Stimulated activated CD8-positive, alpha-beta memory T cell treated with anti-CD3 and anti-CD28 coated beads, Interleukin-15, amount 100 ng/mL, for 24 hours (primary cell): ENCODE measurements around the gene WDR35.
"Not testable (repeated sequence)": the region's sequence is repeated elsewhere in the genome, so short reads cannot be mapped to it uniquely, and the experiment has no call there.

ENCODE experiments used
- DNase-seq: peaks from one replicate; pipeline ENCODE4 v3.0.0-alpha.2; 2020; ENCODE audit warnings: low read depth

WDR35 gene

GRCh38 chr2:19893520-19894133 is 96.3 kb downstream of the WDR35 start:
- no peak for DNase-seq

DNA sequence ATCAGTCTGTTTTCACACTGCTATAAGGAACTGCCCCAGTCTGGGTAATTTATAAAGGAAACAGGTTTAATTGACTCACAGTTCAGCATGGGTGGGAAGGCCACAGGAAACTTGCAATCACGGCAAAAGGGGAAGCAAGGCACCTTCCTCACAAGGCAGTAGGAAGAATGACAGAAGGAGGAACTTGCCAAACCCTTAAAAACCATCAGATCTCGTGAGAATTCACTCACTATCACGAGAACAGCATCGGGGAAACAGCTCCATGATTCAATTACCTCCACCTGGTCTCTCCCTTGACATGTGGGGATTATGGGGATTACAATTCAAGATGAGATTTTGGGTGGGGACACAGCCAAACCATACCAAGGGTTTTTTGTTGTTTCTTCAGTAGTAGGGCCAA is 97.9 kb downstream of the WDR35 start:
- not testable (repeated sequence) for DNase-seq

DNA sequence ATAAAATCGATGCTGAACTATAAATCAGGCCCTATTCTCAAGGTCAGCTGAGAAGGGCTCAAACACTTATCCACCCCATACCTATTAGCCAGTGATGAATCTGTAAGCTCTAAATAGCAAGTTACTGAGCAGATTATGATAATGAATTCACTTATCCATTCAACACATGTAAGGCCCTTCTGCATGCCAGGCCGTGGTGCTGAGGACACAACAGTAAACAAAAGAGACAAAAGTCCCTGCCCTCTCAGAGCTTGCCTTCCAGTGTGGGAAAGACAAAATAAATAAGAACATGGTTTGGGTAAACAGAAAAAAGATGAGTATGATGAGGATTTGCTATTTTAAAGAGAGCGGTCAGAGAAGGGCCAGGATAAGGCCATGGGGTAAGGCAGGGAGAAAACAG is 99.8 kb downstream of the WDR35 start:
- DNase-seq: no peak

- no peak for DNase-seq
These were observed 101.1 kb downstream of the WDR35 start for GRCh38 chr2:19888831-19889230.

GRCh38 chr2:19887510-19887909 is 102.4 kb downstream of the WDR35 start:
- DNase-seq: no peak

DNA sequence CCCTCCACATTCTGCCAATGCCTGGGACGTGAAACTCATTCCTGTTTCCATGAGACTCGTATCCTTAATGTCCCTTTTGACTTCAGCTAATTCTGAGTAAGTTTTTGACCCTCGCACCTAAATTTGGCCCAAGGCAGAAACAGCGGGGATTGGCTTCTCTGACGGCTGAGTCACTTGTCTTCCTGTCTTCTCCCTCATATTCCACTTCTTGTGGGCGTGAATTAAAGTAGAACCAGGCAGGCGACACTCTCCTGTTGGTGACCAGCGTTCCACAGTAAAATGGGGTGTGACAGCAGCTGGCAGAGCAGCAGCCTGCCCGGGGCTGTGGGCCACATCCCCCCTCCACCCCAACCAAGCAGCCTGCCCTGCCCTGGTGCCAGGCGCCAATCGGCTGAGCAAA is 103.6 kb downstream of the WDR35 start:
- DNase-seq: no peak

- no peak for DNase-seq
These were observed 104.1 kb downstream of the WDR35 start for GRCh38 chr2:19885791-19886190.

GRCh38 chr2:19883971-19884720 is 105.8 kb downstream of the WDR35 start:
- DNase-seq: no peak

GRCh38 chr2:19883486-19883885 is 106.4 kb downstream of the WDR35 start:
- no peak for DNase-seq

GRCh38 chr2:19882286-19882685 is 107.6 kb downstream of the WDR35 start:
- DNase-seq: no peak

GRCh38 chr2:19881908-19882265 is 108.0 kb downstream of the WDR35 start:
- no peak for DNase-seq

- DNase-seq: no peak
These were observed 108.5 kb downstream of the WDR35 start for GRCh38 chr2:19881221-19881907.

GRCh38 chr2:19880191-19880590 is 109.7 kb downstream of the WDR35 start:
- not testable (repeated sequence) for DNase-seq

GRCh38 chr2:19879120-19879519 is 110.8 kb downstream of the WDR35 start:
- no peak for DNase-seq

GRCh38 chr2:19878268-19879046 is 111.4 kb downstream of the WDR35 start:
- DNase-seq: no peak

DNA sequence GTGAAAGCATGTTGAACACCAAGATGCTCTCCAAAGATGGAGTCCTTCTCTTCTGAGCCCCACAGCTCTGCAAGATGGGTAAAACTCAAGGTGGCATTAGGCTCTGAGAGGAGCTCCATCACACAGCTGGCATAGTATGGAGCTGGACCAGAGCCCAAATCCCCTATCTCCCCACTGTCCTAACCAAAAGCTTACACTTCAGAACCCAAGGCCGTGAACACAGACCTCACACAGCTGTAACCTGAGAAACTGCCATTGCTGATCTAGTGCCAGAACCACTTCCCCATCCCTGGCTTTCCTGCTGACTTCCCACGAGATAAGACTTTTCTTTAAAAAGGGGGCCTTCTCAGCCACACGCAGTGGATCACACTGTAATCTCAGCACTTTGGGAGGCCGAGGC is 113.2 kb downstream of the WDR35 start:
- DNase-seq: no peak

DNA sequence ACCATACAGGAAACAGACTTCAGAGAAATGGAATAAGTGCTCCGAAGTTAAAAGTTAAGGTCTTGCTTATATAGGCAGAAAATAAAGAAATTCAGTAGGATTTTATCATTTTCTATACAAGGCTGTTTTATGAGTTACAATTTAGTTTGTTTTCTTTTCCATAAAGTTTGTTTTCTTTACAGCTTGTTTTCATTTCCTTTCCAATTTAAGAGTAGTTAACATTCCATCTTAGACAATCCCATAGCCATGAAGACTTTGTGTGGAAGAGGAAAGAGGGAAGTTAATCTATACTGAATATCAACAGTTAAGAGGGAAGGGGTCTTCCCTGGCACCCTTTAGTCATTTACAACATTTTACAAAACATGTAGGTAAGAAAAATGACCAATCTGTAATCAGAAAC is 114.6 kb downstream of the WDR35 start:
- no peak for DNase-seq

- no peak for DNase-seq
These were observed 115.2 kb downstream of the WDR35 start for GRCh38 chr2:19874726-19875125.

GRCh38 chr2:19873014-19873413 is 116.9 kb downstream of the WDR35 start:
- no peak for DNase-seq

- no peak for DNase-seq
These were observed 117.6 kb downstream of the WDR35 start for GRCh38 chr2:19872302-19872701.

- no peak for DNase-seq
These were observed 118.1 kb downstream of the WDR35 start for GRCh38 chr2:19871836-19872235.

DNA sequence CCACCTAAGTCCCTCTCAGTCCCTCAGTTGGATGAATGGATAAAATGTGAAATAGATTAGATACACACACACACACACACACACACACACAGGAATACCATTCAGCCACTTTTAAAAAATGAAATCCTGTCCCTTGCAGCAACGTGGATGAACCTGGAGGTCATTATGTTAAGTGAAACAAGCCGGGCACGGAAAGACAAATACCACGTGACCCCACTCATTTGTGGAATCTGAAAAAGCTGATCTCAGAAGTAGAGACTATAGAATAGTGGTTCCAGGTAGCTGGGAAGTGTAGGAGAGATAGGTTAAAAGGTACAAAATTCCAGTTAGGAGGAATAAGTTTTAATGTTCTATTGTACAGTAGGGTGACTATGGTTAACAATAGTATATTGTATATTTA is 119.1 kb downstream of the WDR35 start:
- no peak for DNase-seq
